Measurements from ENCODE around the gene ZNF101. TPM values are rescaled to one million over a fixed set of nuclear protein-coding genes. Genes with fewer than 3 reads are reported as not detected.

ZNF101 gene
- total RNA-seq, 1 donor from 2014 or later: 29.5 TPM

DNA sequence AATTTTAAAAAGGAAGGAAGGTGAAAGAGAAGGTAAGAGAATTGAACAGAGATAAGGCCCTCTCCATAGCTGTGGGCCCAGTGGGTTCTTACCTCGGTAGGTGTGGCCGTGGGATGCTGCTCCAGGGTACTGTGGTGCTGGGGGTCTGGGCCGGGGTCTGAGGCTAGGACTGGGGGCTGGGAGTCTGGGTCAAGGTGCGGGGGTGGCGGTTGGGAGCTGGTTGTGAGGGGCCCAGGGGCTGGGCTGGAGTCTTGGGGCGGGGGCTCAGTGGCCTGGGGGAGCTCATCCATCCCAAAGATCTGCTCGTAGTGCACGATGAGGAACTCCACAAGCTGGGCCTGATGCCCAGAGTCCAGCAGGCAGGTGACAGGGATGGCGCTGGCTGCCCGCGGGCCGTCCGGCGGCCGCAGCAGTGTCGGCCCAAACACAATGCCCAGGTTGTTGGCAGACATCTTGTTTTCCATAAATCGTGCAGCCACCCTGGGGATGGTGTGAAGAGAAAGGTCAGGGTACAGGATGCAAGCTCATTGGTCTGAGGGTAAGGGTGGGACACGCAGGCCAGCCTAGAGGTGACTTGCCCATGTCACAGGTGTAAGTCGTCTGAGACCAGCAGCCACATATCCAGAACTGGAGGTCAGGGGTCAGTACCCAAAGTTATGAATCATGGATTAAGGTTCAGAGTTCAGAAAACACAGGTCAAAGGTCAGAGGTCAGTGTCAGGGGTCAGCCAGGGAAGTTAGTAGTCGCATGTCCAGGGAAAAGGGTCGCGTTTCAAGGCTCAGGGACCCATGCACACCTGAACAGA, 34.7 kb upstream of the ZNF101 start:
- no peaks in the 10 kb centered on the region for H3K27me3 ChIP-seq
- no peak overlapping the region for H3K4me2 ChIP-seq
- Mint-ChIP-seq H3K4me1 (peaks cover under 1% of the 10 kb centered on the region), H3K9me3 (no peaks in the 10 kb centered on the region), H3K36me3 (peaks cover 18% of the 10 kb centered on the region), H3K27me3 (ENCODE audit: insufficient read depth, low read depth) (peaks cover 4% of the 10 kb centered on the region), H3K27ac (no peak overlapping the region), H3K4me3 (no peak overlapping the region)
- no peak overlapping the region for H3K4me3 ChIP-seq
- H3K79me2 ChIP-seq (ENCODE audit: low read depth): no peaks in the 10 kb centered on the region
- H3K27ac ChIP-seq: no peak overlapping the region
- no peaks in the 10 kb centered on the region for H3K4me1 ChIP-seq
- no peak for DNase-seq (ENCODE audit: low spot score)
- no peaks in the 10 kb centered on the region for H3K9me3 ChIP-seq (ENCODE audit: low read depth)
- no peak overlapping the region for H2AFZ ChIP-seq (replicated peaks)
- H3K9ac ChIP-seq: no peak overlapping the region
- H3K36me3 ChIP-seq: no peaks in the 10 kb centered on the region
- TF ChIP-seq, protein P1, sequence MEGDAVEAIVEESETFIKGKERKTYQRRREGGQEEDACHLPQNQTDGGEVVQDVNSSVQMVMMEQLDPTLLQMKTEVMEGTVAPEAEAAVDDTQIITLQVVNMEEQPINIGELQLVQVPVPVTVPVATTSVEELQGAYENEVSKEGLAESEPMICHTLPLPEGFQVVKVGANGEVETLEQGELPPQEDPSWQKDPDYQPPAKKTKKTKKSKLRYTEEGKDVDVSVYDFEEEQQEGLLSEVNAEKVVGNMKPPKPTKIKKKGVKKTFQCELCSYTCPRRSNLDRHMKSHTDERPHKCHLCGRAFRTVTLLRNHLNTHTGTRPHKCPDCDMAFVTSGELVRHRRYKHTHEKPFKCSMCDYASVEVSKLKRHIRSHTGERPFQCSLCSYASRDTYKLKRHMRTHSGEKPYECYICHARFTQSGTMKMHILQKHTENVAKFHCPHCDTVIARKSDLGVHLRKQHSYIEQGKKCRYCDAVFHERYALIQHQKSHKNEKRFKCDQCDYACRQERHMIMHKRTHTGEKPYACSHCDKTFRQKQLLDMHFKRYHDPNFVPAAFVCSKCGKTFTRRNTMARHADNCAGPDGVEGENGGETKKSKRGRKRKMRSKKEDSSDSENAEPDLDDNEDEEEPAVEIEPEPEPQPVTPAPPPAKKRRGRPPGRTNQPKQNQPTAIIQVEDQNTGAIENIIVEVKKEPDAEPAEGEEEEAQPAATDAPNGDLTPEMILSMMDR (IDR thresholded peaks at IDR 0.05): no peak
- TF ChIP-seq EZH2phosphoT487 (IDR thresholded peaks at IDR 0.05): no peak
- peaks cover under 1% of the 10 kb centered on the region for H3F3A ChIP-seq (ENCODE audit: low read depth)
- H4K20me1 ChIP-seq (ENCODE audit: low read depth): no peaks in the 10 kb centered on the region

DNA sequence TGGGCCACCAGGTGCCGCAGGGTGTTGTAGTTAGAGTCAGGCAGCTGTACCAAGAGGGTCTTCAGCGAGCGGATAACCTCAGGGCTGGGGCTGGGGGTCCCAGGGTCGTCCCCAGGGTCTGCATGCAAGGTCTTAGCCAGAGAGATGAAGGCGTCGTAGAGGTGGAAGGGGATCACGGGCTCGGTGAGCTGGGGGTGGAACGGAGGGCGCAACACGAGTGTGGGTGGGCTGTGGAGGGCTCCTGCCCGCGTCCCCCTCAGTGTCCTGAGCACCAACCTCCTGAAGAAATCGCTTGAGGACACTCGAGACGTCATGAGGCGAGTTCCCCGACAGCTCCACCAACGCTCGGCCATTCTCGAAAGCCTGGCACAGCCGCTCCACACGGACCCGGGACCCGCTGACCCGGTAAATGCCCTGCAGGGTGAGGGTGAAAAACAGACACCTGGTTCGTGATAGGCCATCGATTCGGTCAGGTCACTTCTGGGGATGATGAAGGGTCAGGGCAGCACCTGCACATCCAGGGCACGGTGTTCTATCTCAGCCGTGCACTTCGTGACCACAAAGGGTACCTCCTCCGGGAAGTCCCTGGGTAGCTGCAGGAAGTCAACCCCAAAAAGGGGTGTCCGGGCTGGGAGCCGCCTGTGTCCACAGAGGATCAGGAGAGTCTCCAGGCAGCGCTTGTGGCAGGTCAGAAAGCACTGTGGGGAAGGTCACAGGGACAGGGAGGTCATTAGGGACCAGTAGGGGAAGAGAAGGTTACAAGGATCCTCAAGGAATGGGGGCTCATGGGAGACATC, 33.9 kb upstream of the ZNF101 start:
- no peaks in the 10 kb centered on the region for H3K4me1 Mint-ChIP-seq
- H3K9ac ChIP-seq: no peak overlapping the region
- H3F3A ChIP-seq (ENCODE audit: low read depth): no peaks in the 10 kb centered on the region
- no peak overlapping the region for H3K27ac ChIP-seq
- no peak overlapping the region for H3K4me2 ChIP-seq
- H3K27ac Mint-ChIP-seq: no peak overlapping the region
- no peak for DNase-seq (ENCODE audit: low spot score)
- H2AFZ ChIP-seq (replicated peaks): no peak overlapping the region
- H3K36me3 ChIP-seq: no peaks in the 10 kb centered on the region
- peaks cover 3% of the 10 kb centered on the region for H3K27me3 Mint-ChIP-seq (ENCODE audit: insufficient read depth, low read depth)
- H3K27me3 ChIP-seq: no peaks in the 10 kb centered on the region
- H3K79me2 ChIP-seq (ENCODE audit: low read depth): no peaks in the 10 kb centered on the region
- no peaks in the 10 kb centered on the region for H3K9me3 Mint-ChIP-seq
- no peaks in the 10 kb centered on the region for H3K4me1 ChIP-seq
- H3K36me3 Mint-ChIP-seq: peaks cover 18% of the 10 kb centered on the region
- H3K9me3 ChIP-seq (ENCODE audit: low read depth): no peaks in the 10 kb centered on the region
- TF ChIP-seq EZH2 (IDR thresholded peaks at IDR 0.05) (no peak), EZH2phosphoT487 (IDR thresholded peaks at IDR 0.05) (no peak)
- TF ChIP-seq, protein P1 (IDR thresholded peaks at IDR 0.05): no peak
- H3K4me3 ChIP-seq: no peak overlapping the region
- H3K4me3 Mint-ChIP-seq: no peak overlapping the region
- H4K20me1 ChIP-seq (ENCODE audit: low read depth): no peaks in the 10 kb centered on the region

DNA sequence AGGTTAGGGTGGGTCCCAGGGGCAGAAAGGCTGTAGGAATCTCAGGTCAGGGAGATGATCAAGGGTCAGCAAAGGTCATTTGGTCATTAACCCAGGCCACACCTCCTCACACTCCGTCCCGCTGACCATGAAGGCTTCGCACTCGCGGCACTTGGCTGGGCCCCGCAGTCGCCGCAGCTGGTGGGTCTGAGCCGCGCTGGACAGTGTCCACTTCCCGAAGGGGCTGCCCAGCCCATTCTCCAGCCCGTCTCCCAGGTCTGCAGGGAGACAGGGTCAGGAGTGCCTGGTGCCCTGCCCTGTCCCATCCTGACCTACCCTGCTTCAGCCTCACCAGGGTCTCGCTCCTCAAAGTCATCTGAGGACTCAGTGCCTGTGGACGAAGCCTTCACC, 33.3 kb upstream of the ZNF101 start:
- H3K4me3 ChIP-seq: no peak overlapping the region
- H3K27me3 ChIP-seq: no peaks in the 10 kb centered on the region
- H3K79me2 ChIP-seq (ENCODE audit: low read depth): no peaks in the 10 kb centered on the region
- H3K27ac Mint-ChIP-seq: no peak overlapping the region
- H3K4me3 Mint-ChIP-seq: no peak overlapping the region
- no peaks in the 10 kb centered on the region for H4K20me1 ChIP-seq (ENCODE audit: low read depth)
- TF ChIP-seq, protein P1 (IDR thresholded peaks at IDR 0.05): no peak
- TF ChIP-seq EZH2 (IDR thresholded peaks at IDR 0.05) (no peak), EZH2phosphoT487 (IDR thresholded peaks at IDR 0.05) (no peak)
- H3K9me3 Mint-ChIP-seq: no peaks in the 10 kb centered on the region
- H2AFZ ChIP-seq (replicated peaks): no peak overlapping the region
- H3K4me1 ChIP-seq: no peaks in the 10 kb centered on the region
- H3K36me3 Mint-ChIP-seq: peaks cover 18% of the 10 kb centered on the region
- no peaks in the 10 kb centered on the region for H3K9me3 ChIP-seq (ENCODE audit: low read depth)
- peaks cover 4% of the 10 kb centered on the region for H3K27me3 Mint-ChIP-seq (ENCODE audit: insufficient read depth, low read depth)
- DNase-seq (ENCODE audit: low spot score): no peak
- no peak overlapping the region for H3K27ac ChIP-seq
- H3K9ac ChIP-seq: no peak overlapping the region
- H3K4me1 Mint-ChIP-seq: no peaks in the 10 kb centered on the region
- no peak overlapping the region for H3K4me2 ChIP-seq
- no peaks in the 10 kb centered on the region for H3K36me3 ChIP-seq
- H3F3A ChIP-seq (ENCODE audit: low read depth): no peaks in the 10 kb centered on the region

All from neural progenitor cell (in vitro differentiated cells).